Muscle of leg (tissue), 11 donors: Measurements from ENCODE around the gene TPRG1. TPM values are rescaled to one million over a fixed set of nuclear protein-coding genes. Genes with fewer than 3 reads are reported as not detected.

Source experiments
- DNase-seq: peaks from one replicate; pipeline ENCODE4 v3.0.0; 2013
- H3K27ac ChIP-seq: one replicate; pipeline ENCODE4 v1.5.1; 2013; ENCODE audit warnings: mild to moderate bottlenecking, low read length, control low read depth
- H3K27me3 ChIP-seq: one replicate; pipeline ENCODE4 v1.6.1; 2013; ENCODE audit warnings: low read length; ENCODE audit not compliant: control insufficient read depth, insufficient read depth
- H3K36me3 ChIP-seq: one replicate; pipeline ENCODE4 v1.6.1; 2013; ENCODE audit warnings: low read length; ENCODE audit not compliant: control insufficient read depth, insufficient read depth
- H3K4me1 ChIP-seq: one replicate; pipeline ENCODE4 v1.6.1; 2013; ENCODE audit warnings: low read length; ENCODE audit not compliant: control insufficient read depth, insufficient read depth
- H3K4me3 ChIP-seq: one replicate; pipeline ENCODE4 v1.5.1; 2013; ENCODE audit warnings: low read length, control low read depth
- H3K9me3 ChIP-seq: replicated peaks from 2 replicates; pipeline ENCODE4 v1.6.1; 2013; ENCODE audit warnings: low read depth, low read length; ENCODE audit not compliant: control insufficient read depth
- WGBS: methylation state at CpG from one replicate; pipeline ENCODE4 v1.1.5; 2013; ENCODE audit warnings: missing lambda C conversion rate; ENCODE audit not compliant: insufficient coverage; 5-methylcytosine and 5-hydroxymethylcytosine counted together
- polyA plus RNA-seq, 8 donors: library from polyadenylated mRNA; unstranded; fragments of 120-200 nt; gene quantifications; one replicate each; pipeline versions ENCODE4 v1.2.1 to v1.2.3, GENCODE V29; 2013; ENCODE audit warnings: inconsistent platforms in 1 of 8, low replicate concordance in 1 of 8; ENCODE audit not compliant: insufficient read length in 8 of 8, insufficient read depth in 1 of 8
- total RNA-seq: library from RNA; stranded (reverse); fragments of 120-200 nt; gene quantifications from one replicate; pipeline ENCODE4 v1.2.4, GENCODE V29; 2013

The TPRG1 gene
- total and polyA plus RNA-seq, 9 donors = 1.2 to 5.6 (median 2.0) TPM

DNA sequence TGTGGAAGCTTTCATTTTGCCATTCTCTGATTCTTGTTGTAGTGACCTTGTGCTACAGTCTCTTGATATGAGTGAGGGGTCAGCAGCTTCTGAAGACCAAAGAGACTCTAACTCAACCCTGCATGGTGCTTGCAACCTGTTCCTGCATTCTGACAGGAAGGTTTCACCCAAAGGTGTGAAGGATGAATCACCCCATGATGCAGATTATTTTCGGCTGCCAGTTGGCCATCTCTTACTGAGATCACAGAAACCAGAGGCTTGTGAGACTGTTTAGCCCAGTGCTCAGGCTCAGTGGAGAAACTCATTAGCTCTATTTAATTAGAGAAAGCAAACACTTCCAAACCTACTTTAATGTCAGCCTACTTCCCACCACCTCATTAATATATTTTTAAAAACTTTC lies 29.2 kb upstream of the TPRG1 start:
- WGBS = 71% methylated on average over 1 of the region's 1 CpG

DNA sequence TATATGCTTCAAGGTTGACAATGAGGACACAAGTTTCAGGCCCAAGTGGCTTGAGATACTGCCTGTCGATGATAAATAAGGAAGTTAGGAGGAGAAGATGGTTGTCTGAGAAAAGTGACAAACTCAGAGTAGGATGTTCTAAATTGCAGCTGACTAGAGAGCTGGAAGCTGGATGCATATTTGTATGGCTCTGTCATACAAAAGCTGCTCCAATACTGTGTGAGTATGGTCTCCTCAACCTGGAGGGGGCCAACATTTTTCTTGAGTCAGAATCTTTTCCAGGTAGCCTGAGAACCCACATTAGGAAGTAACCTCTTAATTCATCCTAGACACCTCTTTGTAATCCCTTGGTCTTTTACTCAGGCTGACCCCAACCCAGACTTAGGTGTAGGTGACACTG lies 28.4 kb upstream of the TPRG1 start:
- 80% methylated on average over 1 of the region's 1 CpG for WGBS
- DNase-seq = peak; percentile 43
- H3K4me3 ChIP-seq = no peak overlapping the region

More for the DNA sequence above, 29.2 kb upstream of the TPRG1 start:
- Histone ChIP-seq H3K27me3 (no peaks in the 10 kb centered on the region), H3K4me1 (peaks cover under 1% of the 10 kb centered on the region), H3K9me3 (no peaks in the 10 kb centered on the region), H3K27ac (no peak overlapping the region), H3K4me3 (no peak overlapping the region), H3K36me3 (no peaks in the 10 kb centered on the region)
- DNase-seq = no peak

DNA sequence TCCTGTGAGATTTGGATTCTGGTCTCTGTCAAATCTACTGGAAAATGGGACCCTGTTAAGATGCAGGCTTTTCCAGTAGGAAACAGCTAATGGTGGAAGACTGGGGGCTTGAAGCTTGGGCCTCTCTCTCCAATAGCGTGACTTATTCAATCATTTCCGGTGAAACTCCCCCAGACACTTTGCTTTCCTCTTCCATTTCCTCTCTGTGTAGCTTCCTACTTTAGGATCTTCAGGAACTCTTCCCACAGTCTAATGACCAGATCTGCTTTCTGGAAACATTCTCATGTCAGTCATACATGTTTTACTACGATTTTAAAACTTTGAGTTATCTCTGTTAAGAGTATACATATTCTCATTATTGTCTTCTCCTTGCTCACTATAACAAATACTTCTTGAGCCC lies 28.0 kb upstream of the TPRG1 start:
- Histone ChIP-seq H3K4me1 (peaks cover 3% of the 10 kb centered on the region), H3K9me3 (no peaks in the 10 kb centered on the region), H3K27me3 (no peaks in the 10 kb centered on the region), H3K27ac (no peak overlapping the region), H3K36me3 (no peaks in the 10 kb centered on the region), H3K4me3 (no peak overlapping the region)
- WGBS = 60% methylated on average over 2 of the region's 3 CpGs
- DNase-seq = no peak

More for the DNA sequence above, 28.4 kb upstream of the TPRG1 start:
- Histone ChIP-seq H3K4me1 (peaks cover 3% of the 10 kb centered on the region), H3K36me3 (no peaks in the 10 kb centered on the region), H3K27ac (no peak overlapping the region), H3K27me3 (no peaks in the 10 kb centered on the region), H3K9me3 (no peaks in the 10 kb centered on the region)

DNA sequence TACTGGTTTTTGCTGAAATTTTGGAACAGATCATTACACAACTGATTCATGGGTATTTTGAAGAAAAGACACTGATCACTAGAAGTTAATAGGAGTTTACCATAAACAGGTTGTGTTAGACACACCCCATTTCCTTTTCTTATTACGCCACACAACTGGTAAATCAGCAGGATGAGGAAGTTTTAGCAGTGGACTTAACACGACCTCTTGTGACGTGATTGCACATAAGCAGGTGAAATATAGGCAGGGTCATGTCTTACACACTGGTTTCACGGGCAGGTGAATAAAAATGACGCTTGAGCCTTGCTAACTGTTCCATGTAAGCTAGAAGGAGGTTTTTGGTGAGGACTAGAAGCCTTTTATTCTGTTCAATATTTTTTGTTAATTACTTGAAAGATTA lies 27.1 kb upstream of the TPRG1 start:
- H3K9me3 ChIP-seq = no peaks in the 10 kb centered on the region
- DNase-seq = peak; percentile 79
- H3K4me3 ChIP-seq = no peak overlapping the region
- no peak overlapping the region for H3K27ac ChIP-seq
- whole genome bisulfite sequencing = 25% methylated on average over 2 of the region's 5 CpGs
- no peaks in the 10 kb centered on the region for H3K27me3 ChIP-seq
- H3K36me3 ChIP-seq = no peaks in the 10 kb centered on the region
- peaks cover 3% of the 10 kb centered on the region for H3K4me1 ChIP-seq

DNA sequence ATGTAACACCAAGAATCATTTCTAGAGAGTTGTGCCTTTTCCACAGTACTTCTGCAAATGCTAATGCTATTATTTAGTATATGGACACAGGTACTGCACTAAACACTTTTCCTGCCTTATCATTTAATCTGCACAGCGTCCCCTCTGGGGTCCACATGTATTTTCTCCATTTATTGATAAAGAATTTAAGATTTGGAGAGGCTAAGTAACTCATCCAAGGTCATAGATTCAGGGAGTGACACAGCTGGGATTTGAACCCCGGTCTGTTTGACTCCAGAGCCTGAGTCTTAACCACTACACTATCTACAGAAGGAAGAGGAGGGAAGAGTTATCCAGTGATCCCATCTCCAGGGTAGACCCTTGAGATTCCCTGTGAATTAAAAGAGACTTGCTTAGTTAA lies 24.9 kb upstream of the TPRG1 start:
- no peaks in the 10 kb centered on the region for H3K9me3 ChIP-seq
- WGBS = no CpG with 5 or more reads among the region's 2 CpGs
- H3K27ac ChIP-seq = no peak overlapping the region

DNA sequence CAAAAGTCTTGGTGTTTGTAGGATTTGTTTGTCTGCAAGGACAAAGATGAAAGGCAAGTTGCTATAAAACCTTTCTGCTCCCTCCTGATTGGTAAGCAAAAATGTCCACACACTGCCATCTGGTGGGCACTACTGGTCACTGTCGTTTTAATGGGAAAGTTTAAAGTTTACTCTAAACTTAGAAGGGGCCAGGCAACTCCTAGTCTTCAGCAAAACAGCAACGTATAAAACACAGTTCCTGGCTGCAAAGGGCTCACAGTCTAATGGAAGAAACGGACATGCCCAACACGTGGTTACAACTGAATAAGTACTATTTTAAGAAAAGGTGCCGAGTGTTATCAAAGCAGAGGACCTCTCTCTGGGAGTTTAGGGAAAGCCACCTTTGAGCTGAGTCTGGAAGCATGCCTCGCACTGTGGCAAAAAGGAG lies 23.7 kb upstream of the TPRG1 start:
- Histone ChIP-seq H3K9me3 (no peaks in the 10 kb centered on the region), H3K36me3 (no peaks in the 10 kb centered on the region), H3K4me1 (peaks cover 3% of the 10 kb centered on the region), H3K27ac (no peak overlapping the region), H3K4me3 (no peak overlapping the region), H3K27me3 (no peaks in the 10 kb centered on the region)
- WGBS = 30% methylated on average over 5 of the region's 6 CpGs
- DNase-seq = peak; percentile 82

More for the DNA sequence above, 24.9 kb upstream of the TPRG1 start:
- Histone ChIP-seq H3K4me3 (no peak overlapping the region), H3K36me3 (no peaks in the 10 kb centered on the region), H3K27me3 (no peaks in the 10 kb centered on the region), H3K4me1 (peaks cover 3% of the 10 kb centered on the region)
- DNase-seq = no peak

DNA sequence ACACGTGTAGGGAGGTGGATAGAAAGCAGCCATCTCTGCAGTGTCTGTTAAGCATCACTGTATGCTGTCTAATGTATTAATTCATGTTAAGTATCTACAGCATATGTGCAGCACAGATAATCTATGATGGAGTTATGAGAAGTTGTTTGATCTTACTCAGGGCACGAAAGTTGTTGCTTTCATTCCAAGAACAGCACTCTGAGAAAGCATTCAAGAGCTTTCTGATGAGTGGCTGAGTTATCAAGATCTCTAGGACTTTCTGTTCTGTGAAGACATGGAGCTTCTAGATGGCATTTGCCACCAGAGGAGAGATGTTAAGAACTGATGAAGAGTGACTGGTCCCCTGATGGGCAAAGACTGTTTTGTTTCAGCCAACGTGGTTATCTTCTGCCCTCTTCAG lies 22.6 kb upstream of the TPRG1 start:
- WGBS = 73% methylated on average over 1 of the region's 3 CpGs
- H3K27me3 ChIP-seq = no peaks in the 10 kb centered on the region

DNA sequence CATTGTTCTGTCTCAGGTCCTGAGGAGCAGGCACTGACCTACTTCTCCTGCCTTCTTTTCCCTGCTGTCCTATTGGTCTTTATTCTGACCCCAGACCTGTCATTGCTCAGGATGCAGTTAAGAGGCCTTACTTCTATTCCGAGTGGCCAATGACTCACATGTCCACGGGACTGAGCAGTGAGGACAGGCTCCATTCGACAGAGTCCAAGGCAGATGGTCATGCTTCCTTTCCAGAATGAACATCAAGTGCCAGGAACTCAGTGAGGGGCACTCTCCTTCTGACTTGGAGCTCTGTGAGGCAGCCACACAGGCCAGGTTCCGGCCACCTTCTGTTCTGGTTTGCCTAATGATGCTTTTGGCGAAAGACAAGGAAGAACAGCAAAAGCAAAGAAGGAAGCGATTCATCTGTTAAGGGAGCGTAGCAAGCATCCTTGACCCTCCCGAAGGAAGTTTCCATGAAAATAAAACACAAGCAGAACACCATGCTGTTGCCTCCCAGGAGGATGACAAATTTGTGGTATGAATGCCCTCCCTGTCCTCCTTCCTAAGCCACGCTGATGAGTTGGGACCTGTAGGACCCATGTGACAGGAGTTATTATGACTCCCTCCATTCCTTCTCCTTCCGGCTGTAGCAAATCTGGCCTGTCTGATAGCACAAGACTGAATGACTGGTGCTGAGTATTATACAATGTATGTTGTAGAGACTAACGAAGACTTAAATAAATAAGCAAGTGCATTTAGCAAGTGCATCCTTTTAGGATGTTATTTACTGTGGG lies 14.4 kb upstream of the TPRG1 start:
- Histone ChIP-seq H3K9me3 (no peaks in the 10 kb centered on the region), H3K27ac (no peak overlapping the region)
- 91% methylated on average over 7 of the region's 11 CpGs for WGBS

More for the DNA sequence above, 22.6 kb upstream of the TPRG1 start:
- H3K9me3 ChIP-seq = no peaks in the 10 kb centered on the region
- no peaks in the 10 kb centered on the region for H3K36me3 ChIP-seq
- no peak overlapping the region for H3K27ac ChIP-seq
- DNase-seq = no peak
- peaks cover 3% of the 10 kb centered on the region for H3K4me1 ChIP-seq
- no peak overlapping the region for H3K4me3 ChIP-seq

DNA sequence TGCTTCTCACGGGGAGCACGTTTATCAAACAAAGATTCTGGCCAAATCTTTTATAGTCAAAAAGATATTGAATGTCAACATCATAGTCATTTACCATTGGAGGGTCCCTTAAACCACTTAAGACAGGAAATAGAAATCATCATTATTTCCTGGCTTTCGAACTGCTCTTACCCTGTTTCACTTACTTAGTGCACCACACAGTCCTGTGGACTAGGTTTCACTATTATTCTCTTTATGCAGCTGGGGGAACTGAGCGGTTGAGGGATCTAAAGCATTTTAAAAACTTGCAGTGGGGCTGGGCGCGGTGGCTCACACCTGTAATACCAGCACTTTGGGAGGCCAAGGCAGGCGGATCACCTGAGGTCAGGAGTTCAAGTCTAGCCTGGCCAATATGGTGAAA lies 13.7 kb upstream of the TPRG1 start:
- no peak for DNase-seq
- H3K27me3 ChIP-seq = no peaks in the 10 kb centered on the region
- H3K36me3 ChIP-seq = no peaks in the 10 kb centered on the region
- no peak overlapping the region for H3K4me3 ChIP-seq
- no peaks in the 10 kb centered on the region for H3K4me1 ChIP-seq
- H3K27ac ChIP-seq = no peak overlapping the region
- 100% methylated on average over 4 of the region's 7 CpGs for WGBS
- H3K9me3 ChIP-seq = no peaks in the 10 kb centered on the region

More for the DNA sequence above, 14.4 kb upstream of the TPRG1 start:
- no peaks in the 10 kb centered on the region for H3K4me1 ChIP-seq
- H3K36me3 ChIP-seq = no peaks in the 10 kb centered on the region
- no peak for DNase-seq
- H3K4me3 ChIP-seq = no peak overlapping the region
- no peaks in the 10 kb centered on the region for H3K27me3 ChIP-seq

DNA sequence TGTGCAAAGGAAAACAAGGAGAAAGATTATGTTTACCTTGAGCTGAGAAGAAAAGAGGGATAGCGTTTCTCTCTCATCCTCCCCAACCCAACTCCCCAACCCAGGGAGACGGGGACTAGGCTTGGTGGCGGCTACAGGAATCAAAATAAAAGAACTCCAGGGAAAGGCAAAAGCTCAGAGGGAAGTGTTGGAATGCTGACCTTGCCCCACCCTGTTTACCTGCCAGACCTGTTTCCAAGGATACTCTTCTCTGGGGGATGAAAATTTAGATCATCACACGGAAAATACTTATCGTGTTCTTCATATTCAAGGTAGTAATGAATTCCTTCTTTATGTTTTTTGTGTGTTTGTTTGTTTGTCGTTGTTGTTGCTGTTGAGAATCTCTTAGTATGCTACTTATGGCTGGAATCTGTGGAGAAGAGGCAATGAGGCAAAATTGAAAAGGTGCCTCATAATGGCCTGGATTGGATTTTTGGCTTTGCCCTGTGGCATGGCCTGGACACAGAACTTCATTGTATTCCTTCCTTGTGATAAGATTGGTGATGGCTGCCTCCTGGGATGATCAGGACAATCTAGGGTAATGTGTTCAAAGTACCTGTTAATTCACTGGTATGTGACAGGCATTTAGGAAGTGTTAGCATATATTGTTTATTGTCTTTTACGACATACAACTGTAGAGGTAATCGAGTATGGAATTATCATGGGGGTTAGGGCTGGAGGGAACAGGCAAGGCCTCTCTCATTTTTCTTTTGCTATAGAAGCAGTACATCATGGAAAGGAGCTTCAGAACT lies 11.1 kb upstream of the TPRG1 start:
- 40% methylated on average over 1 of the region's 8 CpGs for WGBS
- Histone ChIP-seq H3K27me3 (no peaks in the 10 kb centered on the region), H3K27ac (no peak overlapping the region), H3K4me3 (no peak overlapping the region), H3K9me3 (no peaks in the 10 kb centered on the region), H3K36me3 (no peaks in the 10 kb centered on the region), H3K4me1 (no peaks in the 10 kb centered on the region)
- DNase-seq = no peak
